NCI-H2227 (cell line): ENCODE results near the gene CLIP1.
"Not testable (repeated sequence)": the region's sequence is repeated elsewhere in the genome, so short reads cannot be mapped to it uniquely, and the experiment has no call there.

Experiments
- DNase-seq: peaks from one replicate; lab custom pipeline; 2025; ENCODE audit not compliant: unreplicated experiment; lab: John Stamatoyannopoulos, UW

Gene CLIP1

GRCh38 chr12:122421821-122422729 is at the start of gene CLIP1:
Gene CLIP1, minus strand, starts transcription at chr12:122422669. Its CDS starts 42,217 bp downstream, at chr12:122380452.
- peak; percentile 72 for DNase-seq

GRCh38 chr12:122471324-122472226 is 49.1 kb upstream of the CLIP1 start:
- peak; percentile 66 for DNase-seq

GRCh38 chr12:122470576-122470975 is 48.1 kb upstream of the CLIP1 start:
- not testable (repeated sequence) for DNase-seq

GRCh38 chr12:122469856-122470255 is 47.4 kb upstream of the CLIP1 start:
- not testable (repeated sequence) for DNase-seq

GRCh38 chr12:122467983-122468382 is 45.5 kb upstream of the CLIP1 start:
- DNase-seq, result no peak

- not testable (repeated sequence) for DNase-seq
Measured at GRCh38 chr12:122464317-122465042, 42.0 kb upstream of the CLIP1 start.

GRCh38 chr12:122460641-122461040 is 38.2 kb upstream of the CLIP1 start:
- DNase-seq, result no peak

GRCh38 chr12:122460061-122460460 is 37.6 kb upstream of the CLIP1 start:
- DNase-seq, result no peak

- DNase-seq, result no peak
Measured at GRCh38 chr12:122459211-122459610, 36.7 kb upstream of the CLIP1 start.

- DNase-seq, result no peak
Measured at GRCh38 chr12:122458105-122459035, 35.9 kb upstream of the CLIP1 start.

- DNase-seq, result no peak
Measured at GRCh38 chr12:122457627-122458026, 35.2 kb upstream of the CLIP1 start.

- DNase-seq, result no peak
Measured at GRCh38 chr12:122454739-122455138, 32.3 kb upstream of the CLIP1 start.

GRCh38 chr12:122454250-122454721 is 31.8 kb upstream of the CLIP1 start:
- no peak for DNase-seq

- DNase-seq, result no peak
Measured at GRCh38 chr12:122452701-122453285, 30.3 kb upstream of the CLIP1 start.

- DNase-seq, result no peak
Measured at GRCh38 chr12:122449317-122449716, 26.8 kb upstream of the CLIP1 start.

- not testable (repeated sequence) for DNase-seq
Measured at GRCh38 chr12:122447825-122448224, 25.4 kb upstream of the CLIP1 start.

- DNase-seq, result not testable (repeated sequence)
Measured at GRCh38 chr12:122446390-122446789, 23.9 kb upstream of the CLIP1 start.

- DNase-seq, result not testable (repeated sequence)
Measured at GRCh38 chr12:122444071-122444470, 21.6 kb upstream of the CLIP1 start.

- DNase-seq, result not testable (repeated sequence)
Measured at GRCh38 chr12:122438822-122439221, 16.4 kb upstream of the CLIP1 start.
